Eye (tissue), 1 donor: ENCODE data around the gene NIM1K.
"Not testable (repeated sequence)": the region's sequence is repeated elsewhere in the genome, so short reads cannot be mapped to it uniquely, and the experiment has no call there.

Experiments
- DNase-seq: peaks from one replicate; pipeline ENCODE4 v3.0.0-alpha.2; 2015

NIM1K gene

DNA sequence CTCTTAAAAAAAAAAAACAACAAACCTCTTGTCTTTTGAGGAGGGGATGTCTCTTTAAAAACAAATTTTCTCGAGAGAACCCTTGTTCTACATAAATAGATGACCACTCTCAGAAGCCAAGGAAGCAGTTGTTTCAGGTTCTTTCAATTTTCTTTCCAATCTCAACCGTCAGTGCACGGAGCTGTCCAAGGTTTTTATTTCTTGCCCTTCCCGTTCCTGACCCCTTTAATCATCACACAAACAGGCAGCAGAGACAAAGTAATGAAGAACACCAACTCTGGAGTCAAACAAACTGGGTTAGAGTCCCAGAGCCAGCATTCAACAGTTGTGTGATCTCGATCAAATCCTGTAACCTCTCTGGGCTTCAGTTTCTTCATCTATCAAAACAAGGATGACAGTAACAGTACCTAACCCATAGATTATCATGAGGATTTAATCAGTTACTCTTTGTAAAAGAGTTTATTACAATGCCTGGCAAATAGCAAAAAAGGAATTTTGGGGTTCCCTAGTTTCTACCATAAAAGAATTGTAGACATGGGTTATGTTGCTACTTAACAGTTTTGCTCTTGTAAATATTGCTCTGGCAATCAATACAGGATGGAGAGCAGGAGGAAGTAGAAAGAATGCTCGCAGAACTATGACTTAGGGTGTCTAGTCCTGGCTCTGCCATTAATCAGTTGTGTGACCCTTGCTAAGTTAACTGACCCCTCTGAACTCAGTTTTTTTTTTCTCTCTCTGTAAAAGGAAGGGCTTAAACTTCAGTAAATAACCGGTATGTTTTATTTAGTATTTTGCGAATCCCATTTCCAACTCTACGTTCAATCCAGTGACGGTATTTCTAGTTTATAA, 1.0 kb upstream of the NIM1K start:
- peak; percentile 53 for DNase-seq

DNA sequence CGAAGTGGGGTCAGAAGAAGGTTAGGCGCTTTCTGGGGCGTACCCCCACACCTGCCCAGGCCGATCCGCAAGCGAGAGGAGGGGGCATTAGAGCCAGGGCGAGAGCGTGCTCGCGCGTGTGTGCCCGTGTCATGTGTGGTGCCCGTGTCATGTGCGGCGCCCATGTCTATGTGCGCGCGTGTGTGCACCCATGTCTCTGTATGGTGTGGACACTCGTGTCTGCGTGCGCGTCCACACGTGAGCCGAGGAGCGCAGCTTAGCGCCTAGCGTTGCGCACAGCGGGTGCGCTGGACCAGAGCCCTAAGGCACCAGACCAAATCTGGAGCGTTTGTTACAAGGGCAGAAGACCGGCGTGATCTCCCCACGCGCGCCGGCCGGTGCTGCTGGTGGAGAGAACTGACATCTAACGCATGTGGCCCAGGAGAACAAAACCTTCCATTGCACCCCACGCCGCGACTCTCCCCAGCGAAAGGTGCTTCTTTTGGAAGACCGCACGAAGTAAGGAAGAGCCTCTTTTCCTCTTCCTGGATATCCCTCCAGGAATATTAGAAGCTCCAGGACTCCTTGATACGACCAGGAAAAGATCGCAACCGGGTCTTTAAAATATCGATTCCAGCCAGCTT, 644 bp downstream of the NIM1K start:
- DNase-seq = peak; percentile 62

DNA sequence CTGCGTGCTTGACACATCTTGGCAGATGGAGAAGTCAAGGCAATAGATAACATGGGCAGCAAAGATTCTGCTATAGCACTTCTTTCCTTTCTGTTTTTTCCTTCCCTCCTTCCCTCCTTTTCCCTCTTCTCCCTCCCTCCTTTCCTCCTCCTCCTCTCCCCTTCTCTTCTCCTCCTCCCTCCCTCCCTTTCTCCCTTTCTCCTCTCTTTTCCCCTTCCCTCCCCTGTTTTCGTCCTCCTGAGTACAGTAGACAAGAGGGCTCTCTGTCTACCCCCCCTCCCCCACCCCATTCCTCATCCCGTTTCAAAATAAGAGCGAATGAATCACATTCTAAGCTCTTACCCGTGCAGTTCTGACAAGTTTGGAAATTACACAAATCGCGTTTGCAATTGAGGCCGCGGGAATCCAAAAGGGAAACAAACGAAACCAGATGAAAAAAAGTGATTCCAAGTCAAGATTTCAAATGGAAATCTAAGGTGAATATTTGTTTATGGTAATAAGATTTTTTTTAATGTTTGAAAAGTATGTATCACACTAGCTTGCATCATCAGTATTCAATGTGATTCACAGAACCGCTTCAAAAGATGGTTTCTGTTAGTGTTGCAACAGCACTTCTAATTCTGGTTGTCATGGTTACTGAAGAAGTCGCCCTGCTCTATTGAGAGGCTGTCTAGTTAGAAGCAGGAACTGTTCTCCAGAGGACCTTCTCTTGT, 1.3 kb downstream of the NIM1K start:
- DNase-seq = peak; percentile 77

DNA sequence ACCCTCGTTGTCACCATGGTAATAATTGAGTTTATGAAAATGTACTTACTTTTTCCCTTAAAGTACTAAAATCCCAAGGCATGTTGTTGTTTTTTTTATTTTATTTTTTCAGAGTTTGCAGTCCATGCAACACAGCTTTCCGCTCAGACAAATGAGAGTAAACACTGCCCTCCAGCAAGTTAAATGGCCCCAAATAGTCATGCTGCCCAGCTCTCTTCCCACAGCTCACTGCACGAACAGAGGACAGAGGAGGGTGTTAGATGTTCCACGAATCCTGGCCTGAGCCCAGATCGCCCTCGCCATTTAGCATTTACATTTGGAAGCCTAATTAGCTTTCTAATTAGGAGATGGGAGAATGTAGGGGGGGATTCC, 1.9 kb downstream of the NIM1K start:
- DNase-seq = no peak

DNA sequence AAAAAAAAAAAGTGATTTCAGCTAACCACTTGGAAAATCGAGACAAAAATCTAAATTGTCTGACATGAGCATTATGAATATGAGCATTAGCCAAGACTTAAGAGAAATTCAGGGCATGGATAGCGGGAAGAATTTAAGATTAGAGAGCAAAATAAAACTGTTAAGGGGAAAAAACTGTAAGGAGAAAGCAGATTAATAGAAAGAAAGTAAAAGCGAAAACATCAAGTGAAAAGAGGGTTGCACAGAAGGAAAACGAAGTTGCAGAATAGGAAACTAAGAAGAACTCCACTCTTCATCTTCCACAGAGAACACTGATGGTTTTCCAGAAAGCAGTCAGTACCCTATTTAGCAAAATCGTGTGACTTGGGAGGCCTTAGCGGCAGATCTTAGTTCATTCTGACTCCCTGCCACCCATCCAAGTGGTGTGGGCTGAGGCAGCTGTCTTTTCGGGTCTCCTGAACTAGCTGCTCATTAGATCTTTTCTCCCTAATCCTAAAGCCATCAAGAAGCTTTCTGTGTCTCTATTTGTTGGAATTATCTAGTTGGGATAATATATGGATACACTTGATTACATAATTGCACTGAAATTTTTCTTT, 3.7 kb downstream of the NIM1K start:
- DNase-seq = no peak

DNA sequence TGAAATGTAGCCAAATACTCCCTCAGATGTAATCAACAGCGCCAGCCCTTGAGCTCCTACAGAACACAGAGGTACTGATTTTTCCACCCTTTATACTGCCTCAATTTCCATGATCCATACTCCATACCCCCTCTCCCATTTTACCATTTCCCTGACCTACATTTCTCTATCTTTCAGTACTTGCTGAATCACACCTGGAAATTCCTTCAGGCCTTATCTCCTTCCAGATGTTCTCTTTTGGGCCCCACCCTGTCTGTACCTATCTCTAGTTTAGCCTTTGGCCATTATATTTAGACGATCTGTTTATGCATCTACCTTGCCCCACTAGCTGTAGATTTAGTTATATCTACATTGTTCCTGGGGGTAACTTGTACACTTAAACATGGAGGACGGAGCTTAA, 5.5 kb downstream of the NIM1K start:
- DNase-seq = no peak

DNA sequence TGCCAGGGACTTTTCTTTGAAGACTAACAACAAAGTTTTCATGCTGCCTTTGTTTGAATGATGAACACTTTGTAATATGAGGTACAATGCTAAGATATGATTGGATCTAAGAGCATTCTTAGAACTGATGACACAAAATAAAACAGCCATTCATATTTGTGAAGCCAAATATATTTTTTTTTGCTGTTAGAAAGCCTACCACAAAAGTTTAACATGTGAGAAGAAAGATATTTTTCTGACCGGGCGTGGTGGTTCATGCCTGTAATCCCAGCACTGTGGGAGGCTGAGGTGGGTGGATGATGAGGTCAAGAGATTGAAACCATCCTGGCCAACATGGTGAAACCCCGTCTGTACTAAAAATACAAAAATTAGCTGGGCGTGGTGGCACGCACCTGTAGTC, 9.4 kb downstream of the NIM1K start:
- DNase-seq = not testable (repeated sequence)

DNA sequence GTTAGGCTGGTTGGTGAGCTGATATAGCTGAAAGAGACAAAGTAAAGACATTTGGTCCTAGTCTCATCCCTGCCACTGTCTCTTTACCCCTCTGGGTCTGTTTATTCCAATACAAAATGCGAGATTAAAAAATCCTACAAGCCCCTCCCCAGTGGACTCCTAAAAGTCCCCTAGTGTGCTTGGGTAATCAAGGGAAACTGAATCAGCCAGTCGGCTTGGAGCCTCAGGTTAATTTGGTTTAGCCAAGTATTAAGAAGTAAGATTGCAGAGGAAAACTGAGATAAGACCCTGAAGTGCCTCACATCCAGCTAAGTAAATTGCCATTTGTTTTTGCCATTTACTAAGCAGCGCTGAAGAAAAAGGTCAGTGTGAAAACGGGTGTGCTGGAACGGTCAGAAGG, 10.4 kb downstream of the NIM1K start:
- DNase-seq = no peak

DNA sequence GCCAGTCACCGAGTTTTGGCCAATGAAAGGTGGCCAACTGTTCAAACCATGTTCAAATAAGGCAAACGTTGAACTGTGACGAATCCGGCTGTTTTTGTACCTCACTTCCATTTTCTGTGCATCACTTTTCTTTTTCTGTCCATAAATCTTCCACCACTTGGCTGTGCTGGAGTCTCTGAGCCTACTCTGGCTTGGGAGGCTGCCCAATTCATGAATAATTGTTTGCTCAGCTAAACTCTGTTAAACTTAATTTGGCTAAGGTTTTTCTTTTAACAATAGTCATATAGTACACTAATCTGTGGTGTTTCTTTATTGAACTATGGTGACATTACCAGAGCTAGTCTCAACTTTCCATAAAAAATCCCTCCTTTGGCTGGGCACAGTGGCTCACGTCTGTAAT, 11.3 kb downstream of the NIM1K start:
- DNase-seq = no peak

DNA sequence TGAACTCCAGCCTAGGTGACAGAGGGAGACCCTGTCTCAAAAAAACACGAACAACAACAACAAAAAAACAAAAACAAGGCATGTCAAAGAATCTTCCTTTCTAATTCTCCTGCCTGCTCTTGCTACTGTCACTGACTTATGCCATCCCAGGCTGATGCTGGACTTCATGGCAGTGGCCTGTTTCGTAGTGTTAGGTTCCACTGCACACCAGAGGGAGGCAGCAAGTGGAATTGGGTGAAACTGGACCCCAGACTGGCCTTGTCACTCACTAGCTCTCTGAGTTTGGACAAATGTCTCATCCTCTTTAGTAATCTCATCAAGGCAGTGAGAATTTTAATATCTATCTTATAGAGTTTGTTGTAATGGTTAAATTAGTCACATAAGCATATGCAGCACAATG, 12.9 kb downstream of the NIM1K start:
- DNase-seq = no peak

DNA sequence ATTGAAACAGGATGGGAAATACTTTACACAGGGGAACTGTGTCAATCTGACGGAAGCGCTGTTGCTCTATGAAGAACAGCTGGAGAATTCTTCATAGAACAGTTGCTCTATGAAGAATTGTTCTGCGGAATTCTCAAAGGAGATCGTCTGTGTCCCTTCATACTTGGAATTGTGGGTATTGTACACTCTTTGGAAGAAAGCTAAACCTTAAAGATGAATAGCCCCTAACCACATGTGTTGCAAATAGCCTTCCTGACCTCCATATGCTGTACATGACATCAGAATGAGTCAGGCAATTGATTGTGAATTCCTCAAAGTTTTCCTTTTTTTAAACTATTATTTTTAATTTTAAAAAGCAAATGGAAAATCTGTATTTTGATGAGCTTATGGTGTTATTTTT, 15.6 kb downstream of the NIM1K start:
- DNase-seq = no peak

DNA sequence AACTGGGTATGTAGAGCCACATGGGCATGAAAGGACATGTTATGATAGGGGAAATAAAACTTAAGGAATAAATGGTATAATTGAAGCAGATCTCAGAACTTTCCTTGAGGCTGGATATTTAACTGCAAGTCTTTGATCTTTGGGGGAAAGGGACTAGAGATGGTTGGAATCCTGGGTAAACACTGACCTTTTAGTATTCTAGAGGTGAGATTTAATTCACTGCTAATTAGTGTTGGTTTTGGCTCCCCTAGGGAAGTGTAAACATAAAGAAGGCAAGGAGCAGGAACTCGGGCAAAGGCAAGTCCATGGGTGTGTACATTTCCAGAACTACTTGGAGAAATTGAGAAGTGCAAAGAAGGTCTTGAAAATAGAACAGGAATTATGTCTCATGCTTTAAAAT, 16.6 kb downstream of the NIM1K start:
- no peak for DNase-seq

DNA sequence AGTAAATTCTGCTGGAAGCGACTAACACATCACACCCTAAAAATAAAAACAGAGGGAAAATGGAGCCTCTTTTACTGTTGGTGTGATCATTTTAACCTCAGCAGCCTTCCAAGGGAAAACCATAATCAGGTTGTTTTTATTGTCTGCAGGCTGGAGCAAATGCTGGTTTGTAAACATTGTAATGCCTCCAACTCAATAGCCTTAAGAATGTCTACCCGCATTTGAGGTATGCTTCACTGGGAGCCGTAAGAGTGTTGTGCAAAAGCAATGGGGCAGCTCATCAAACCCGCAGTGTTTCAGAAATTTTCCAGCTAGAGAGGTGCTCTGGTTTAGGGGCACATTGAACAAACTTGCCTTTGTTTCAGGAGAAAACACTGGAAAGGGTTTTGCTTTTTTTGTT, 17.0 kb downstream of the NIM1K start:
- no peak for DNase-seq

DNA sequence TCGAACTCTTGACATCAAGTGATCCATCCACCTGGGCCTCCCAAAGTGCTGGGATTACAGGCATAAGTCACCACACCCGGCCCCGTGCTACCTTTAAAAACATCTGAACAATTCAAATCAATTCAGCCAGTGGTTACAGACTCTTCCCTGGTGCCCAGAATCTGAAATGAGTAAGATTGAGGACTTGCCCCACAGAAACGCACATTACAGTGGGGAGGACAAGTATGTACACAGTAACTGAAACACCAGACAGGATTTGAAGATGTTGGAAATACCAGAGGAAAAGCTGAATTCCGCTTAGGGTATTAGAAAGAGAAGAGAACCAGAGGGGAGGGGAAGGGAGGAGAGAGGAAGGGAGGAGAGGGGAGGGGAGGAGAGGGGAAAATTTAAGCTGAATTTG, 17.8 kb downstream of the NIM1K start:
- DNase-seq = no peak

DNA sequence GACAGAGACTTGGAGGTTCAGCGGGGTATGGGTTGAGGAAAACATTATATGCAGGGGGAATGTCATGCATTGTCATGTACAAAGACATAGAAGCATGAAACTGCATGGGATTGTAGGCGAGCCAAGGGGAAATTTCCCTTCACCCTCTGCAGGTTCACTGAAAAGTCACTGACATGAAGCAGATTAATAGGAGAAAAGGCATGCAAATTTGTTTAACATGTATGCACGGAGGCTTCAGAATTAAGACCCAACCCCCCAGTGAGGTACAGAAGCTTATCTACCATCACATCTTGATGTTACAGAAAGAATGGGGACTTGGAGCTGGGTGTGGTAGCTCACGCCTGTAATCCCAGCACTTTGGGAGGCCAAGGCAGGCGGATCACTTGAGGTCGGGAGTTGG, 18.5 kb downstream of the NIM1K start:
- no peak for DNase-seq

DNA sequence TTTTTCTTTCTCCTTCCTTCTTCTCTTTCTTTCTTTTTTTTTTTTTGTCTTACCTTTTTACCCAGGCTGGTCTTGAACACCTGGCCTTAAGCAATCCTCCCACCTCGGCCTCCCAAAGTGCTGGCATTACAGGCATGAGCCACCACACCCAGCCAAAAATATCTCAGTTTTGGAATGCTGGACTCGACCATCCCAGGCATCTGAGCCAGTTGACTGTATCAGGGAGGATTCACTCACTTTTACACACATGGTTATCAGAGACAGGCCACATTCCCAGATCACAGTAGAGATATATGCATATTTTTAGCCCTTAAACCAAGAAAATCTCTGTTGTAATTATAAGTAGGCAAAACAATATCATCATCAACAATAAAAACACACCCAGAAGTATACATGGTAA, 21.9 kb downstream of the NIM1K start:
- DNase-seq = no peak

DNA sequence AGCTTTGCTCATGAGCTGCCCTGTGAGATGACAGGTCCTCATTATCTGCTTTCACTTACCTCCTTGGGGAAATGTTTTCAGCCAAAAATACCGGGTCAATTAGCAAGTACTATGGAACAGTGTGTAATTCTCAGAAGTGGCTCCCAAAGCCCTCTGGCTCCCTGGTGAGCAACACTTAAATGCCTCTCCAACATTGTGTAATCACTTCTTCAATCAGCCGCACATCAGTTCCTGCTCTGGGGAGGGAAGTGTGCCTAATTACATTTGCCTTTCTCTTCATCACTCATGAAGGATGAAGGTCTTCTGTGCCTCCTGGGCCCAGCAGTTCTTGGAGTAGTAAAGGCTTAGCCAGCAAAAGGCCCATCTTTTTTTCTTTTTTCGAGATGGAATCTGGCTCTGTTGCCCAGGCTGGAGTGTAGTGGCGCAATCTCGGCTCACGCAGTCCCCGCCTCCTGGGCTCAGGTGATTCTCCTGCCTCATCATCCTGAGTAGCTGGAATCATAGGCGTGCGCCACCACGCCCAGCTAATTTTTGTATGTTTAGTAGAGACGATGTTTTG, 23.1 kb downstream of the NIM1K start:
- peak; percentile 61 for DNase-seq

DNA sequence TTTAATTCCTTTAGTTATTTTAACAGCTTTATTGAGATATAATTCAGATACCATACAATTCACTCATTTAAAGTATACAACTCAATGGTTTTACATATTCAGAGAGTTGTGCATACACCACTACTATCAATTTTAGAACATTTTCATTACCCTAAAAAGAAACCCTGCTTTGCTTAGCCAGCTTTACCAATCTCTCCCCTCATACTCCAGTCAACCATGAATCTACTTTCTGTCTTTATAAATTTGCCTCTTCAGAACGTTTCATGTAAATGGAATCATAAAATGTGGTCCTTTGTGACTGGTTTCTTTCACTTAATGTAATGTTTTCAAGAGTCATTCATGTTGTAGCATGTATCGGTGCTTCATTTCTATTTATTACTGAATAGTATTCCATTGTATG, 24.9 kb downstream of the NIM1K start:
- DNase-seq = no peak

DNA sequence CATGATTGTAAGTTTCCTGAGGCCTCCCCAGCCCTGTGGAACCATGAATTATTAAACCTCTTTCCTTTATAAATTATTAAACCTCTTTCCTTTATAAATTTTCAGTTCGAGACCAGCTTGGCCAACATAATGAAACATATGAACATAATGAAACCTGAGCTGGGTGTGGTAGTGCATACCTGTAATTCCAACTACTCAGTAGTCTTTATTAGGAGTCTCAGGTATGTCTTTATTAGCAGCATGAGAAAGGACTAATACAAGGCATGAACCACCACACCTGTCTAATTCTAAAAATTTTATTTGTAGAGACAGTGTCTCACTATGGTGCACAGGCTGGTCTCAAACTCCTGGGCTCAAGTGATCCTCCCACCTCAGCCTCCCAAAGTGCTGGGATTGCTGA, 27.1 kb downstream of the NIM1K start:
- no peak for DNase-seq

DNA sequence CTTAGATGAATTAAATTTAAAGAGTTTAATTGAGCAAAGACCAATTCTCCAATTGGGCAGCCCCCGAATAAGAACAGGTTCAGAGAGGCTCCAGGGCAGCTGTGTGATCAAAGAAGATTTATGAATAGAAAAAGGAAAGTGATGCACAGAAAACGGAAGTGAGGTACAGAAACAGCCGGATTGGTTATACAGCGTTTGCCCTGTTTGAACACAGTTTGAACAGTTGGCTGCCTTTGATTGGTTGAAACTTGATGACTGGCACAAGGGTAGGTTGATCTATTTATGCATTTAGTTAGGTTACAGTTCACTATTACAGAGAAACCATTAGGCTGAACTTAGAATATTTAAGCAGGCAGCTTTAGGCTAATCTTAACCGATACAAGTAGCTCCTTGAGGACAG, 29.5 kb downstream of the NIM1K start:
- no peak for DNase-seq

DNA sequence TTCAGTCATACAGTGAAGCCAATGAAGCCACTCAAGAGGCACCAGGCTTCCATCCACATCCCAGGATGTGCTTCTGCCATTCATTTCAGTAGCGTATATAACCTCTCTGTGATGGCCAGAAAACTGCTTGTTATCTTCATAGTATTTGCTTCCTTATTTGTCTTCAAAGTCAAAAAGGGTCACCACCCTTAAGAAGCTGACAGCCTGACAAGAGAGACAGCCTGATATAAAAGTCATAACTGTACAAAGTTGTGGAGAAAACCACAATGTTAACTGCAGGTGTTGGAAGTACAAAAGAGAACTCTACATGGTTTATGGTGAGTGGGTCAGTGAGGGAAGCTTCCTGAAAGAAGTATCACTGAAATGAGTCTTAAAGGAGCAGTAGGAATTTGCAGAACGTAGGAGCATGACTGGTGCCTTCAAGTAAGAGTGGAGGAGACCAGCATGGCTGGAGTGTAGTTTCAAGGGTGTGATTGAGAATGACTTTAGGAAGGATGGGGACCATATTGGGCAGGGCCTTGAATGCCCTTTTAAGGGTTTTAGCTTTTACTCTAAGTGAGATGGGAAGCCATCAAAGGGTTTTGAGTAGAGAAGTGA, 33.7 kb downstream of the NIM1K start:
- no peak for DNase-seq

DNA sequence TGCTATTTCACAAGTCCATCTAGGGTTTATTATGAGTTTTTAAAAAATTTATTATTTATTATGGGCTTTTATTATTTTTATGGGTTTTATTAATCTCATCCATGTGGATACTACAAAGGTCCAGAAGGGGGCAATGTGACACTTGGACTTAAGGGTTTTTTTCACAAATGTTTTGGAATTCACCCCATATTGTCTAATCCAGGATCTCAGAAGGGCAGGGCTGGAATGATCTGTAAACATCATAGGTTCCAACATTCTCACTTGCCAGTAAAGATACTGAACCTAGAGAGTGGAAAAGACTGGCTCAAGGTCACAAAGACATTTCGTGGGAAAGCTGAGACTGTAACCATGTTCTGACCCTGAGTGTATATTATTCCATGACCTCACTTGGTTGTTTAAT, 35.6 kb downstream of the NIM1K start:
- peak; percentile 25 for DNase-seq

DNA sequence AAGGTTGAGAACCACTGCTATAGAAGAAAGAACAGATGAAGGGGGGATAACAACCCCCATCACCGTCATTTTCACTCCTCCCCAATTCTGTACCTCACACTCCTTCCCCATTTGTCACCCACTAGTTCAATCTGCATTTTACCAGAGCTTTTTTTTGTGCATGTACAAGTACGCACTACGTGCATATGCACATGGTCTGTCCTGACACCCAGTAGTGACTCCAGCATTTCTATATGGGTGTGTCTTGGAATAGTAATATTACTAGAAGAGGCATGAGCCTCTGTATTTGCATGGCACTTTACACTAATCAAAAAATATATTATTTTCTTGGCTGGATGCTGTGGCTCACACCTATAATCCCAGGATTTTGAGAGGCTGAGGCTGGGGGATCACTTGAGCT, 38.7 kb downstream of the NIM1K start:
- DNase-seq = no peak
